Dendritic cell treated with granulocyte-macrophage colony-stimulating factor and Interleukin-4, amounts not matched to agents 40 ng/mL and 50 ng/mL, for 4 days (primary cell): ENCODE results near the gene ST6GALNAC4.
"Not testable (repeated sequence)": the region's sequence is repeated elsewhere in the genome, so short reads cannot be mapped to it uniquely, and the experiment has no call there.

Experiments used
- H3K27ac Mint-ChIP-seq: one replicate; pipeline ENCODE4 v1.8.0; 2022; ENCODE audit warnings: mild to moderate bottlenecking, mixed read lengths
- H3K27me3 Mint-ChIP-seq: one replicate; pipeline ENCODE4 v1.8.0; 2022; ENCODE audit warnings: mild to moderate bottlenecking, mixed read lengths
- H3K36me3 Mint-ChIP-seq: one replicate; pipeline ENCODE4 v1.8.0; 2022; ENCODE audit warnings: low read depth, mixed read lengths
- H3K4me1 Mint-ChIP-seq: one replicate; pipeline ENCODE4 v1.8.0; 2022; ENCODE audit warnings: low read depth, mixed read lengths
- H3K4me3 Mint-ChIP-seq: one replicate; pipeline ENCODE4 v1.8.0; 2022; ENCODE audit warnings: mild to moderate bottlenecking, moderate library complexity, mixed read lengths
- H3K9me3 Mint-ChIP-seq: one replicate; pipeline ENCODE4 v1.8.0; 2022; ENCODE audit warnings: mixed read lengths
- intact Hi-C: fragments of 100-400 bp; cut with micrococcal nuclease; formaldehyde crosslinking; loops from one replicate; pipeline ENCODE4 v1.15.0; 2022

The ST6GALNAC4 gene

DNA sequence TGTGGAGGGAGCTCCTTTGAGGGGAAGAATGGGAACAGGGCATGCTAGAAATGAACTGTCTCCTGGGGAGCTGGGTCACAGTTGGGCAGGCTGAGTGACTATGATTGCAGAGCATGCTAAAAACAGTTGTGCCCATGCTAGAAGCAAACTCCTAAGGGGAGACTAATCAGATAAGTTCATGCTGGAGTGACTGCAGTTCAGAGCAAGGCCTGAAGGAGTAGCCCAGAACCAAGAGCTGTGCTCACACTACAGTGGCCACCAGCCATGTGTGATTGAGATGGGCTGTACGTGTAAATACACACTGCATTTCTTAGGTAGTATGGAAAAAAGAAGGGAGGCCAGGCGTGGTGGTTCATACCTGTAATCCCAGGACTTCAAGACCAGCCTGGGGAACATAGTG is 29.0 kb downstream of the ST6GALNAC4 start:
- Mint-ChIP-seq H3K4me3 (no peak overlapping the region), H3K27ac (no peak overlapping the region)
- intact Hi-C loops = no loop called here

DNA sequence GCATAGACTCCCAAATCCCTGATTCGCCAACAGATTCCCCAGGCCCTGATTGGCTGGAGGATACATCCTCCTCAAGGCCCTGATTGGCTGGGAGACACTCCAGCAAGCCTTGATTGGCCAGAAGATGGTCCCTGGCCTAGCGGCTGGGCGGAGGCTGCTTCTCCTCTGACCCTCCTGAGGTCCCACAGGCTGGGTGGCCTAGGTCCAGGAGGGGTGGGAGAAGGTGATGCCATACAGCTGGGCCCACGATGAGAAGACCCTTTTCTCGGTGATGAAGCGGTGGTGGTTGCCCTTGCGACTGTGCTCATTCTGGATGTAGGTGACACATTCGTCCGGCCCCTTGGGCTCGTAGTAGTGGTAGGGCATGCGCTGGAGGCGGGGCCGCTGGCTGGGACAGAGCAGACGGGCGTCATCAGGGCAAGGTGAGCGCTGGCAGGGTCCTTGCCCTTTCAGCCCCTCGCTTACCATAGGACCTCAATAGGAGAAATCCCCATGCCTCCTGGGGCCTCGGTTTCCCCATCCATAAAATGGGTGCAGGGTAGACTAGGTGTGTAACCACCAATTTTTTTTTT is 30.4 kb downstream of the ST6GALNAC4 start:
- Mint-ChIP-seq H3K4me1 (peaks cover 29% of the 10 kb centered on the region), H3K27ac (no peak overlapping the region), H3K27me3 (peaks cover 3% of the 10 kb centered on the region), H3K36me3 (peaks cover 84% of the 10 kb centered on the region), H3K4me3 (no peak overlapping the region), H3K9me3 (no peaks in the 10 kb centered on the region)
- intact Hi-C loops = no loop called here

More for the DNA sequence above, 29.0 kb downstream of the ST6GALNAC4 start:
- Mint-ChIP-seq H3K9me3 (peaks cover 3% of the 10 kb centered on the region), H3K36me3 (peaks cover 92% of the 10 kb centered on the region), H3K27me3 (peaks cover 2% of the 10 kb centered on the region), H3K4me1 (peaks cover 20% of the 10 kb centered on the region)

DNA sequence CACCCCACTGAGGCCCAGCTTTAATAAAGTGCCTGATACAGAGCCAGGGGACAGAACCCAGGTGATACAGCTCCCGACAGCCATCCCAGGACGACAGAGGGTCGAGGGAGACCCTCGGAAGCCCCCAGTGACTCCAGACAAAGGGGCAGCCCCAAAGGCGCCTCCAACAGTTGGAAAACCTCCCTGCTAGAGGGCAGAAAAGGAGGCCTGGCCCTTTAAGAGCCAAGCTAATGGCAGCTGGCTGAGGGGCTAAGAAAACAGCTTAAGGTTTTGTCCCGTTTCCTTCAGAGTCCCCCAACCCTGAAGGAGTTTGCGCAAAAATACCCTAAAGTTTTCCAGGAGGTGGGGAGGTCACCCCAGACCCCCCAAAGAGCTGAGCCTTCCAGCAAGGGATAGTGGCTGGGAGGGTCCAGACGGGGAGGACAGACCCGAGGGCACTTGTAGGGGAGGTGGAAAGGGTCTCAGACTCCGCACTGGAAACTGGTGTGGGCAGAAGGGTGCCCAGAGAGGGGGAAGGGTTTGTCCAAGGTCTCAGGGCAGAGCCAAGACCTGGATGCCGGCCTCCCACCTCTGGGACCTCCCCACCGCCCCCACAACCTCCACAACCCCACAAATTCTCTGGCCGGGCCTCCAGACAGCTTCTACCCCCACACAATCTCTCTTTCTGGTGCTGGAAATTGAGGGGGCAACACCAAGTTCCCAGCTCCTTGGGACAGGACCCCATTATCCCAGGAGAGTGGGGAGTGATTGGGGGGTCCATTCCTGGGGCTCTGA is 31.1 kb downstream of the ST6GALNAC4 start:
- peaks cover 31% of the 10 kb centered on the region for H3K4me1 Mint-ChIP-seq
- H3K27ac Mint-ChIP-seq = no peak overlapping the region
- H3K27me3 Mint-ChIP-seq = peaks cover 3% of the 10 kb centered on the region
- no peaks in the 10 kb centered on the region for H3K9me3 Mint-ChIP-seq
- intact Hi-C loops = no loop called here
- no peak overlapping the region for H3K4me3 Mint-ChIP-seq
- peaks cover 76% of the 10 kb centered on the region for H3K36me3 Mint-ChIP-seq

DNA sequence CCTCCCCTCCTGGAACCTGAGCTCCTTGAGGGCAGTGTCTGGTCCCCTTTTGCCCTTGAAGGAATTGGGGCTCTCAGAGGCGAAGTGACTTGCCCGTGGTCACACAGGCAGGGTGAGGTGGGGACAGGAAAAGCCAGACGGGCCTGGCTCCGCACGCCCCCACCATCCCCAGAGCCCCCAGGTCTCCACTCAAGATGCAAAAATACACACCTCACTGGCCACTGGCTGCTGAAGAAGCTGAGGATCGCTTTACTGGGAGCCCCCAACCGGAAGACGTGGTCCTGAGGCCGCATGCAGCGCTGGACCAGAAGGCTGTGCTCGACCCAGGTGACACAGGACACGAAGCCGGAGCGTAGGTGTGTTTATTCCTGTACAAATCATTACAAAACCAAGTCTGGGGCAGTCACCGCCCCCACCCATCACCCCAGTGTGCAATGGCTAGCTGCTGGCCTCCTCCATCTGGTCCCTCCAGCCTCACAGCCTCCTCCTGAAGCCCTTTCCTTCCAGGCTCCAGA is 31.8 kb downstream of the ST6GALNAC4 start:
- Mint-ChIP-seq H3K9me3 (no peaks in the 10 kb centered on the region), H3K36me3 (peaks cover 69% of the 10 kb centered on the region), H3K4me3 (no peak overlapping the region), H3K27me3 (peaks cover 3% of the 10 kb centered on the region), H3K4me1 (peaks cover 31% of the 10 kb centered on the region), H3K27ac (no peak overlapping the region)
- intact Hi-C loops = loop anchor here (5.0 kb wide), 1 partner anchor 32 kb away; the partner anchor contains the start of gene ST6GALNAC4

DNA sequence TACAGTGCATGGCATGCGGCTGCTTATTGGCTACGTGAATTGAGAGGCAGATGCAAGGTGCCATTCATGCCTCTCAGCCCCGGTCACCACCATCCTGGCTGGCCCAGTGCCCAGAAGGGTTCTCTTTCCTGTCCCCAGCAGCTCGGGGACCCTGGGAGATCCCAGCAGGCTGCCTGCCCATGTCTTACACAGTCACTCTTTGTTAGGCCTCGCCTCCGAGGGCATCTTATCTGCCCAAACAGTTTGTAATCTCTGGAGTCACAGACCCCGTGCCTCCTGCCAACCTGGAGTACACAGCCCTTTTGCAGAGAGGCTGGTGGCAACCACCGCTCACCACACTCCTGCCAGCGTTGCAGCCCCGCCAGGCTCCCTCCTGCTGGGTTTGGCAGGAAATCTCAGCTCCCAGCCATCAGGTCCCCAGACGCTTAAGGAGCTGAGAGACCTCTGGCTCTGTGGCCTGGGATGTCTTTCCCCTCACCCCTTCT is 32.4 kb downstream of the ST6GALNAC4 start:
- H3K27ac Mint-ChIP-seq = no peak overlapping the region

DNA sequence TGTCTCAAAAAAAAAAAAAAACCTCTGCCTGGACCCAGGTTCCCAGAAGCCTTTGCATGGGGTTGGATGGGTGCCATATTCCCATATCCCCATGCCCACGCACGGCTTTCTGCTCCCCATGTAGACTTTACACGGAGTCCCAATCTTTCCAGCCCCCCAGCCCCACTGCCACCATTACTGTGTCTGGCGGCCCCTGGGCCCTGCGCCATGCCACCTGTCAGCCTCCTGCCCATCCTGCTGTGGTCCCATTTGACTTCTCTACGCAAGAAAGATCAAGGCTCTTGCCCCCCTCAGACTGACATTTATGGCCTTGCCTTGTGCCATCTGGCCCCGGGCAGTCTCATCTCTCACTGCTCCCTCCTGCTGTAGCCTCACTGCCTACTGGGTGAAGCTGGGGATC is 32.9 kb downstream of the ST6GALNAC4 start:
- Mint-ChIP-seq H3K36me3 (peaks cover 62% of the 10 kb centered on the region), H3K4me3 (no peak overlapping the region), H3K4me1 (peaks cover 34% of the 10 kb centered on the region), H3K27ac (no peak overlapping the region), H3K27me3 (peaks cover 7% of the 10 kb centered on the region), H3K9me3 (no peaks in the 10 kb centered on the region)
- intact Hi-C loops = loop anchor here (5.0 kb wide), 1 partner anchor 33 kb away; the partner anchor contains the start of gene ST6GALNAC4

More for the DNA sequence above, 32.4 kb downstream of the ST6GALNAC4 start:
- intact Hi-C loops = loop anchor here (5.0 kb wide), 1 partner anchor 33 kb away; the partner anchor contains the start of gene ST6GALNAC4
- Mint-ChIP-seq H3K9me3 (no peaks in the 10 kb centered on the region), H3K27me3 (peaks cover 3% of the 10 kb centered on the region), H3K36me3 (peaks cover 66% of the 10 kb centered on the region), H3K4me3 (no peak overlapping the region), H3K4me1 (peaks cover 31% of the 10 kb centered on the region)

DNA sequence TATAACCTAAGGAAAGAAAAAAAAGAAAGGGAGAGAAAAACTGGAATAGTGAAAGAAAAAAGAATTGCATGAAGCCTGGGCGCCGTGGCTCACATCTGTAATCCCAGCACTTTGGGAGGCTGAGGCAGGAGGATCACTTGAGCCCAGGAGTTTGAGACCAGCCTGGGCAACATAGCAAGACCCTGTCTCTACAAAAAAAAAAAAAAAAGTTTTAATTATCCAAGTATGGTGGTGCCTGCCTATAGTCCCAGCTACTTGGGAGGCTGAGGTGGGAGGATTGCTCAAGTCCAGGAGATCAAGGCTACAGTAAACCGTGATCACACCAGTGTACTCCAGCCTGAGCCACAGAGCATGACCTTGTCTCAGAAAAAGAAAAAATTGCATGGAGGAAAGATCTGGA is 35.1 kb downstream of the ST6GALNAC4 start:
- not testable (repeated sequence) for H3K4me3 Mint-ChIP-seq, H3K9me3 Mint-ChIP-seq, H3K27ac Mint-ChIP-seq
- Mint-ChIP-seq H3K4me1 (peaks cover 54% of the 10 kb centered on the region), H3K27me3 (peaks cover 28% of the 10 kb centered on the region), H3K36me3 (peaks cover 42% of the 10 kb centered on the region)
- intact Hi-C loops = loop anchor here (5.0 kb wide), 1 partner anchor 36 kb away; the partner anchor contains the start of gene ST6GALNAC4

DNA sequence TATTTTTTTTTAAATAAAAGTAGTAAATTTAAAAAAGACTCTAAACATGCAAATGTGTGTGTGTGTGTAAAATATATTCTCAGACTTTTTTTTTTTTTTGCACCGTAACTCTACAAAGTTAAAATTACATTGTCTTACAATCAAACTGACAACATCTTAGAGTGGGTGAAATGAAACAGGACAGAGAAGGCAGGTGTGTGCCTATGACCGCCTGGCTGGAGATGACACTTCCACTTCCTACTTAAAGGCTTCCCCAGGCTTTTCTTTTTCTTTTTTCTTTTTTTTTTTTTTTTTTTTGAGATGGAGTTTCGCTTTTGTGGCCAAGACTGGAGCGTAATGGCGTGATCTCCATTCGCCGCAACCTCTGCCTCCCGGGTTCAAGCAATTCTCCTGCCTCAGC is 36.7 kb downstream of the ST6GALNAC4 start:
- intact Hi-C loops = loop anchor here (5.0 kb wide), 1 partner anchor 37 kb away; the partner anchor contains the start of gene ST6GALNAC4
- peaks cover 32% of the 10 kb centered on the region for H3K27me3 Mint-ChIP-seq
- no peak overlapping the region for H3K4me3 Mint-ChIP-seq

DNA sequence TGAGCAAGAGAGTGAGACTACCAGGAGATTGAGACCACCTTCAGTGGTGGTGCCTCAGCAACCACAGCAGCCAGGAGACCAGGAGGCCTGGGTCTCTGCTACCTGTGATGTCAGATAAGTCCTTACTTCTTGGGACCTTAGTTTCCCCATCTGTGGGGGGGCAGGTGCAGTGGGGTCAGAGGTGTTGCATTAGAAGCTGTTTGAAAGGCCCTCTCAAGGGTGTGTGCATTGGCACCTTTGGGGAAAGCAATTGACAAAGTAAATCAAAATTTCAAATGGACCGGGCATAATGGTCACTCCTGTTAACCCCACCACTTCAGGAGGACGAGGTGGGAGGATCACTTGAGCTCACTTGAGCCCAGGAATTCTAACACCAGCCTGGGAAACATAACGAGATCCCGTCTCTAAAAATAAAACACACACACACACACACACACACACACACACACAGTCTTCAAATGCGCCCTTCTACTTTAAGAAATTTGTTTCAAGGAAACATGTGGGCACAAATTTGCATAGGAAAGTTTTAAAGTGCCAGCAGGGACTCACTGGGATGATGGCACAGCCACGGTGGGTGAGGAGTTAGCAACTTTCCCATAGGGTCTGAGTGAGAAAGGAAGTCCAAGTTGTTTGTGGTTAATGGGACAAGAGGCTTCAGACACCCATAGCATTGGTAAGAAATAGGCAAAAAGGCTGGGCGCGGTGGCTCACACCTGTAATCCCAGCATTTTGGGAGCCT is 38.0 kb downstream of the ST6GALNAC4 start:
- H3K27me3 Mint-ChIP-seq = peaks cover 31% of the 10 kb centered on the region
- peaks cover 13% of the 10 kb centered on the region for H3K36me3 Mint-ChIP-seq
- intact Hi-C loops = no loop called here
- no peaks in the 10 kb centered on the region for H3K9me3 Mint-ChIP-seq
- no peak overlapping the region for H3K27ac Mint-ChIP-seq
- H3K4me3 Mint-ChIP-seq = no peak overlapping the region
- H3K4me1 Mint-ChIP-seq = peaks cover 45% of the 10 kb centered on the region

More for the DNA sequence above, 36.7 kb downstream of the ST6GALNAC4 start:
- Mint-ChIP-seq H3K9me3 (no peaks in the 10 kb centered on the region), H3K36me3 (peaks cover 26% of the 10 kb centered on the region), H3K4me1 (peaks cover 55% of the 10 kb centered on the region), H3K27ac (no peak overlapping the region)

DNA sequence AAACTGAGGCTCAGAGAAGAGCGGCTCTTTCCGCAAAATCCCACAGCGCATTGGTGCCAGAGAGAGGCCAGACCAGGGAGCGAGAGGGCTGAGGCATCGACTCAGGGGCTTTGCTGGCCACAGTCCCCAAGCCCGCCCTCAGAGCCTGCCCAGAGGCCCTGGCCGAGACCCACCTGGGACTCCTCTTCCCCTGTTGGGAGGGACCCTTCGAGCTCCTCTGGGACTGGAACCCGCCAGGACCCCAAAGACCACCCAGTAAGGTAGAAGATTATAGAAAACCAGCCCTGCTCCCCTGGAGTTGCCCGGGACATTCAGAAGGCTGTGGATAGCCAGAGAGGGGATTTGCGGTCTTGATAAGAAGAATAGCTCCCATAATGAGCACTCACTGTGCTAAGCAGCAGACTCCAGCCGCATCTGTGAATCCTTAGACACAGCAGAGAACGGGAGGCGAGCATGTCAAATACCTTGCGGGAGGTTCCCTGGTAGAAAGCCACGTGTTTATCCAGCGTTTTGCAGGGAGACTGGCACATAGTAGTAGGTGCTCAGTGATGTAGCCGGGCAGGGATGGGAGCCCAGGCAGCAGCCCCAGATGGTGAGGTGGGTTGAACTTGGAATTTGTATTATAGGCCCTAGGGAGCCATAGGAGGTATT is 38.7 kb downstream of the ST6GALNAC4 start:
- Mint-ChIP-seq H3K27ac (no peak overlapping the region), H3K4me1 (peaks cover 44% of the 10 kb centered on the region), H3K36me3 (peaks cover 6% of the 10 kb centered on the region), H3K4me3 (peak overlapping the region; percentile 62), H3K9me3 (no peaks in the 10 kb centered on the region), H3K27me3 (peaks cover 31% of the 10 kb centered on the region)
- intact Hi-C loops = no loop called here

DNA sequence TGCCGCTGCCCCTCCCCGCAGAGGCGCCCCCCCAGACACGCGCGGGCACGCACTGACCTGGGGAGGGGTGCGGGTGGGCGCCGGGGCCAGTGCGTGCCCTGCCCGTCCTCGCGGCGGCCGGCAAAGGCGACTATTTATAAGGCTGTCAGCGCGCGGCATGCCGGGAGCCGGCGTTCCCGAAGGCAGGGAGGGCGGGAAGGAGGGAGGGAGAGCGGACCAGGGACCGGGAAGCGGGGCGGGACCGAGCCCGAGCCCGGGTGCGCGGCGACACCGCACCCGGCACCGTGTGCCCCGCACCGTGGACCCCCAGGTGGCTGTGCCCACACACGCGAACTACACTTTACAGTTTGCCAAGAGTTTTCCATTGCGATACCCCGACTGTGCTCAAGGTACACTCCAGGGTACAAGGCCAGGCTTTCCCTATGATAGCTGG is 39.3 kb downstream of the ST6GALNAC4 start, which contains the start of gene AK1:
AK1 (minus strand) TSS at position 110 of the 433 bp plus-strand sequence. CDS start 3,058 bp downstream, outside the sequence.
- Mint-ChIP-seq H3K36me3 (peaks cover under 1% of the 10 kb centered on the region), H3K4me3 (peak within 1 kb of the TSS; percentile 62), H3K27me3 (peaks cover 29% of the 10 kb centered on the region), H3K4me1 (peaks cover 44% of the 10 kb centered on the region), H3K9me3 (no peaks in the 10 kb centered on the region), H3K27ac (no peak within 1 kb of the TSS)
- intact Hi-C loops = no loop called here

DNA sequence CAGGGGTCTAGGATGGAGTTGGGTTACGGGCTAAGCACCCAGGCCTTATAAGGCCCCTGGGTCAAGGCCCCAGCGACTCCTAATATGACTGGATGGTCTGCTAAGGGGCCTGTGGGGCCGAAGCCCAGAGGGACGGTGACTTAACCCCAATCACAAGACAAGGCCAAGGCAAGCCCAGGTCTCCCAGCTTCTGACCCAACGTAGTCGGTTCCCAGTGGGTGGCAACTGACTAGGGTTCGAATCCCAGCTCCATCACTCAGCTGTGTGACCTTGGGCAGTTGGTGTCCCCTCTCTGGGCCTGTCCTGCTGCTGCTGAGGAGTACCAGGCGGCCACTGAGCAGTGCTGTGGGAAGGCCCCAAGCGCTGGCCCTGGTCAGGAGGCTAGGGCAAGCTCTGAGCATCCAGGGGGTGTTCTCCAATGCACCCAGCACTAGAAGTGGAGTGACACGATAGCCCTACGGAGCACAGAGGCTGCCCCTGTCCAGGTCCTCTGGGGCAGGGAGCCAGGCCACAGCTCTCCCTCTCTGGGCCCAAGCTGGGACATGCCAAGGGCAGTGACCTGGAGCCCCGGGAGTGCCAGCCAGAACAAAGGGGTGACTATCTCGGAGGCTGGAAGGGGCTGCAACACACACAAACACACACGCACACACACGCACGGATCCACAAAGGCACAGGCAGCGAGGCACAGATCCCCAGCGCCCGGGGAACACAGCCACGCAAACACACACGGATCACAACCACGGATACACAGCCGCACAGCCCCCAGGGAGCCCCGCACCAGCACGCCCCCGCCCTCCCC is 39.9 kb downstream of the ST6GALNAC4 start:
- Mint-ChIP-seq H3K4me3 (peak overlapping the region; percentile 62), H3K9me3 (no peaks in the 10 kb centered on the region), H3K36me3 (no peaks in the 10 kb centered on the region), H3K27me3 (peaks cover 29% of the 10 kb centered on the region), H3K27ac (no peak overlapping the region), H3K4me1 (peaks cover 44% of the 10 kb centered on the region)
- intact Hi-C loops = no loop called here
